ENCODE data around the gene GAREM2.

GRCh38 chr2:26168785-26169184, 4.1 kb upstream of the GAREM2 start:
- TF ChIP-seq CTCF (IDR thresholded peaks at IDR 0.05) (no peak), POLR2A (IDR thresholded peaks at IDR 0.05) (no peak)

All from heart left ventricle (tissue), 13 donors.